Measurements from ENCODE around the gene SPATA31A3. TPM values are rescaled to one million over a fixed set of nuclear protein-coding genes. Genes with fewer than 3 reads are reported as not detected.
"Not testable (repeated sequence)": the region's sequence is repeated elsewhere in the genome, so short reads cannot be mapped to it uniquely, and the experiment has no call there.

The SPATA31A3 gene
- total RNA-seq, 1 experiment from 2014 or later = 0.35 TPM

GRCh38 chr9:66938322-66938721 lies 54.0 kb downstream of the SPATA31A3 start:
- not testable (repeated sequence) for H3K27me3 ChIP-seq (ENCODE audit: insufficient read depth, low read length); H4K20me1 ChIP-seq (ENCODE audit: control insufficient read depth, insufficient read depth, insufficient read length); H2BK20ac ChIP-seq (ENCODE audit: low read depth, low read length, poor library complexity, severe bottlenecking); H2AFZ ChIP-seq (ENCODE audit: low read length); H3K4me2 ChIP-seq (ENCODE audit: insufficient read depth, insufficient read length, low read length); H3K9me3 ChIP-seq (ENCODE audit: control insufficient read depth, low read depth, low read length); H4K91ac ChIP-seq (ENCODE audit: insufficient read length, low read depth, low read length); H3K79me2 ChIP-seq (ENCODE audit: insufficient read depth, low read length); H4K8ac ChIP-seq (replicated peaks; ENCODE audit: insufficient read length, low read depth, low read length); H4K5ac ChIP-seq (ENCODE audit: insufficient read length, low read depth, low read length); H2BK12ac ChIP-seq (ENCODE audit: insufficient read length, low read depth, low read length); H2BK15ac ChIP-seq (ENCODE audit: low read depth, low read length); H3K9me3 Mint-ChIP-seq; H3K27me3 Mint-ChIP-seq (ENCODE audit: low read depth); H2AK5ac ChIP-seq (ENCODE audit: insufficient read length, low read length); H3K27ac ChIP-seq (ENCODE audit: insufficient read length, low read depth, low read length); H3K4ac ChIP-seq (ENCODE audit: low read depth, low read length); H3K4me1 ChIP-seq (ENCODE audit: insufficient read depth, low read length); H3K14ac ChIP-seq (ENCODE audit: insufficient read depth, low read length); H3K23me2 ChIP-seq (ENCODE audit: insufficient read length, low read depth, low read length, poor library complexity, severe bottlenecking); H2BK5ac ChIP-seq (ENCODE audit: insufficient read length, low read length); H2BK120ac ChIP-seq (ENCODE audit: low read depth, low read length, poor library complexity, severe bottlenecking); DNase-seq; H3K79me1 ChIP-seq (ENCODE audit: insufficient read depth, low read depth, low read length, poor library complexity, severe bottlenecking); H3K4me3 Mint-ChIP-seq; H3K27ac Mint-ChIP-seq; H3K4me1 Mint-ChIP-seq; H3K56ac ChIP-seq (ENCODE audit: insufficient read length, low read depth, low read length); H3K36me3 Mint-ChIP-seq (ENCODE audit: insufficient read depth in 1 of 3, low read depth in 3 of 3); H3K18ac ChIP-seq (ENCODE audit: insufficient read length, low read depth, low read length); H3K23ac ChIP-seq (ENCODE audit: insufficient read length, low read depth, low read length); H3K9ac ChIP-seq (ENCODE audit: extremely low read depth, insufficient read length, low read length); H3T11ph ChIP-seq (ENCODE audit: low read length)
- WGBS (ENCODE audit: extremely low coverage, insufficient read length, low lambda C conversion rate) = no CpG with 5 or more reads among the region's 5 CpGs

DNA sequence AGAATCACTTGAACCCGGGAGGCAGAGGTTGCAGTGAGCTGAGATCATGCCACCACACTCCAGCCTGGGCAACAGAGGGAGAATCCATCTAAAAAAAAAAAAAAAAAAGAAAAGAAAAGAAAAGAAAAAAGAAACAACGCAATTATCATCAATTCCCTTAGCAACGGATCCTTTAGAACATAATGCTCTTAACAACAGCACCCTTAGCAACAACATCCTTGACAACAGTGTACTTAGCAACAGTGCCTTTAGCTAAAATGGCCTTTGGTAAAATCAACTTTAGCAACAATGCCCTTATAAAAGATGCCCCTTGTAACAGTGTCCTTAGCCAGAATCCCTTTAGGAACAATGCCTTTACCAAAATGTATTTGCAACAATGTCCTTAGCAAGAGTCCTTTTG lies 54.7 kb downstream of the SPATA31A3 start:
- H3K23ac ChIP-seq (ENCODE audit: insufficient read length, low read depth, low read length); H4K5ac ChIP-seq (ENCODE audit: insufficient read length, low read depth, low read length); H3K36me3 Mint-ChIP-seq (ENCODE audit: insufficient read depth in 1 of 3, low read depth in 3 of 3); H4K91ac ChIP-seq (ENCODE audit: insufficient read length, low read depth, low read length); H4K8ac ChIP-seq (replicated peaks; ENCODE audit: insufficient read length, low read depth, low read length); H3K4me2 ChIP-seq (ENCODE audit: insufficient read depth, insufficient read length, low read length); H2BK5ac ChIP-seq (ENCODE audit: insufficient read length, low read length); H2AK5ac ChIP-seq (ENCODE audit: insufficient read length, low read length); H3K79me2 ChIP-seq (ENCODE audit: insufficient read depth, low read length); H3K27ac ChIP-seq (ENCODE audit: insufficient read length, low read depth, low read length); H3K23me2 ChIP-seq (ENCODE audit: insufficient read length, low read depth, low read length, poor library complexity, severe bottlenecking); H3K79me1 ChIP-seq (ENCODE audit: insufficient read depth, low read depth, low read length, poor library complexity, severe bottlenecking); H3T11ph ChIP-seq (ENCODE audit: low read length); H3K4me3 Mint-ChIP-seq; H3K27ac Mint-ChIP-seq; H3K4ac ChIP-seq (ENCODE audit: low read depth, low read length); H3K56ac ChIP-seq (ENCODE audit: insufficient read length, low read depth, low read length); H2AFZ ChIP-seq (ENCODE audit: low read length); H3K9me3 Mint-ChIP-seq; H3K9ac ChIP-seq (ENCODE audit: extremely low read depth, insufficient read length, low read length); H3K9me3 ChIP-seq (ENCODE audit: control insufficient read depth, low read depth, low read length); H3K4me1 ChIP-seq (ENCODE audit: insufficient read depth, low read length); H3K27me3 Mint-ChIP-seq (ENCODE audit: low read depth); DNase-seq; H3K27me3 ChIP-seq (ENCODE audit: insufficient read depth, low read length); H2BK15ac ChIP-seq (ENCODE audit: low read depth, low read length); H4K20me1 ChIP-seq (ENCODE audit: control insufficient read depth, insufficient read depth, insufficient read length); H2BK20ac ChIP-seq (ENCODE audit: low read depth, low read length, poor library complexity, severe bottlenecking); H3K14ac ChIP-seq (ENCODE audit: insufficient read depth, low read length); H2BK12ac ChIP-seq (ENCODE audit: insufficient read length, low read depth, low read length); H2BK120ac ChIP-seq (ENCODE audit: low read depth, low read length, poor library complexity, severe bottlenecking); H3K4me1 Mint-ChIP-seq; H3K18ac ChIP-seq (ENCODE audit: insufficient read length, low read depth, low read length): not testable (repeated sequence)
- no CpG with 5 or more reads among the region's 3 CpGs for WGBS (ENCODE audit: extremely low coverage, insufficient read length, low lambda C conversion rate)

Other genes with a start within 250 kb of the SPATA31A3 start
- gene ZNF658, start 91.8 kb downstream of the SPATA31A3 start, total RNA-seq (2021) = 3.6 and 4.9 TPM in 2 replicates